ENCODE data around the gene SUMO2.
"Not testable (repeated sequence)": the region's sequence is repeated elsewhere in the genome, so short reads cannot be mapped to it uniquely, and the experiment has no call there.

Gene SUMO2

DNA sequence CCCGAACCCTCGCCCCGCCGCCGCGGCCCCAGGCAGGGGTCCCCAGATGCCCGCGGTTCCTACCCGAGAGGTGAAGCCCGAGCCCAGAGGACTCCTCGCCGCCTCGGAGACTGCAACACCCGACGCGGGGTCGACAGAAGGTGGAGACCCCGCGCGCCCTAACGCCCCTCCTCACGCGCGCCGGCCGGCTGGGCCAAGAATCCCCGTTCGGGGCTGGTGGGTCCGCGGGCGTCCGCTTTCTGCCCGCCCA lies 515 bp downstream of the SUMO2 start:
- peak in 10 of 58 donors; percentile 28 to 55 (median 42) for DNase-seq

DNA sequence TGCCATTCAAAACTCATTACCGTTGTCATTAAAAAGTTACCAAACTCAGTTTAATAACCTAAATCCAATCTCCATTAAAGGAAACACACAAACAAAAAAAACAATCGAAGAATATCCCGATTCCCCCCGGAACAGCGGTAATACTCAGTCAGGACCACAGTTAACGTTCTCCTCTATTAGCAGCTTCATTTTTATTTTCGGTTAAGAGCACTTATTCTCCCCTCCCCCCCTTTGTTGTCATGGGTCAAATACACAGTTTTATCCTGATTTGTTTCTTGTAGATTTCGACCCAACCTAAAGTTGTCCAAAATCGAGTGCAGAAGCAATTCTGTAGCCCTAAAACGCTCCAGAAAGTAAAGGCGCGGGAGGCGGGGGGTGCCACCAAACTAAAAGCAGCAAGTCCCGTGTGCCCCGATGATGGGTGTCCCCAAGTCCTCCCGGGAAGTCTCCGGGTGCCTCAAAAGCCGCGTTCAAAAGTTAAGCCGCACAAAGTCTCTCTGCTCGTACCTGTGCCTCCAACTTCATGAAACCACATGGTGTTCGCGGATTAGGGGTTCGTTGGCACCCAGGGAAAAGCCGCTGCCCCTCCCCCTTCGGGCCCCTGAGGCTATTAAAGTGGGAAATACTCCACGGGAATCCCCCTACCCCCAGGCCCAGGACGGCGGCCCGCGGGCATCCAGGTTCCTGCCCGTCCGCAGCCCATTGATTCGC lies 996 bp downstream of the SUMO2 start:
- peak in 14 of 58 donors; percentile 5 to 44 (median 27) for DNase-seq

DNA sequence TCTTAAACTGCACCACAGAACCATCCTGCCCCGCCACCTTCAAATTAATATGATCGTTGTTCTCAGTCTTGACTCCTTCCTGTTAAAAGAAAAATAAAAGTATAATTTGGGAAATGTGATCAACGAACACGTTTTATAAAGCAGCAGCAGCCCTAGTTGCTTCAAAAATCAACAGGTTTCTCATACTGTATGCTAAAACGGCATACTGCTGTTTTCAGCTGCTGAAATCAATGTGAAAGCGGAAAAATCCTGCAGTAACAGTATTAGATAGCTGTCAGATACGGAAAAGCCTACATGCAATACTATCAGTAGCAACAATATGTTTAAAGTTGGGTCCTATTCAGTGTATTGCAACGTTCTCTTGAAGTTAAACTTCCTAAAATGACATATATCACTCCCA lies 1.6 kb downstream of the SUMO2 start:
- no peak for DNase-seq

- DNase-seq, result no peak
These were observed 4.3 kb downstream of the SUMO2 start for GRCh38 chr17:75178453-75178852.

GRCh38 chr17:75176625-75177024 lies 6.1 kb downstream of the SUMO2 start:
- no peak for DNase-seq

DNA sequence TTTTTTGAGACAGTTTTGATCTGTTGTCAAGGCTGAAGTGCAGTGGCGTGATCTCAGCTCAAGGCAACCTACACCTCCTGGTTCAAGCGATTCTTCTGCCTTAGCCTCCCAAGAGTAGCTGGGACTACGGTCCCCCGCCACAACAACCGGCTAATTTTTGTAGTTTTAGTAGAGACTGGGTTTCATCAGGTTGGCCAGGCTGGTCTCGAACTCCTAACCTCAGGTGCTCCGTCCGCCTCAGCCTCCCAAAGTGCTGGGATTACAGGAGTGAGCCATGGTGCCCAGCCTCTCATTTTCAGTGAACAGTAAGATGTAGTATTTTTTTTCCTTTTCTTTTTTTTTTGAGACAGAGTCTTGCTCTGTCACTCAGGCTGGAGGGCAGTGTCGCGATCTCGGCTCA lies 7.8 kb downstream of the SUMO2 start:
- no peak for DNase-seq

GRCh38 chr17:75173526-75173925 lies 9.2 kb downstream of the SUMO2 start:
- DNase-seq, result no peak

GRCh38 chr17:75168998-75169397 lies 13.8 kb downstream of the SUMO2 start:
- DNase-seq, result no peak

- not testable (repeated sequence) for DNase-seq
These were observed 18.2 kb downstream of the SUMO2 start for GRCh38 chr17:75164606-75165005.

DNA sequence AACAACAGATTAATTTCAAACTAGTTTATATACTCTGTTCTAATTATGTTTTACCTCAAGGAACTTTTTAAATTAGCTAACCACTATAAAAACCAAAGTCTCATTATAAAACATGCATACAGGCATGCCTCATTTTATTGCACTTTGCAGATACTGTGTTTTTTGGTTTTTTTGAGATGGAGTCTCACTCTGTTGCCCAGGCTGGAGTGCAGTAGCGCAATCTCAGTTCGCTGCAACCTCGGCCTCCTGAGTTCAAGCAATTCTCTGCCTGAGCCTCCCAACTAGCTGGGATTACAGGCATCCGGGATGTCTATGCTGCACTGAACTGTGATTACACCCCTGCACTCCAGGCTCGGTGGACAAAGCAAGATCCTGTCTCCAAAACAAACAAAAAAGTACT lies 19.7 kb downstream of the SUMO2 start:
- no peak for DNase-seq

DNA sequence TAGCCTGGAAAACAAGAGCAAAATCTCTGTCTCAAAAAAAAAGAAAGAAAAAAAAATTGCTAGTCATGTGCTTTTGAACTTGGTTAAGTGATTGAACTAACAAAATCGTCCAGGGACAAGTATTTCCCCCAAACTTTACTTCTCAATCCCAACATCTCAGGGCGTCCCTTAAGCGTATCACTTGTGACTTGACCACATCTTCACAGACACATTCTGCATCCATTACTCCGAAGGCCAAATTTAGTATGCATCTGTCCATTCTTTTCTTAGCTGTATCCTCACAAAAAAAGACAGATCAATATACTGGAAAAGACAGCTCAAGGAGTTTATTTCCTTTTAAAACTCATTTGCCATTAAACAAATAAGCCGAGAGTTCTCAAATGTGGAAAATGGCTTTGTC lies 22.5 kb downstream of the SUMO2 start:
- DNase-seq, result no peak

- no peak for DNase-seq
These were observed 23.3 kb downstream of the SUMO2 start for GRCh38 chr17:75159196-75160031.

GRCh38 chr17:75158480-75158879 lies 24.3 kb downstream of the SUMO2 start:
- DNase-seq, result not testable (repeated sequence)

DNA sequence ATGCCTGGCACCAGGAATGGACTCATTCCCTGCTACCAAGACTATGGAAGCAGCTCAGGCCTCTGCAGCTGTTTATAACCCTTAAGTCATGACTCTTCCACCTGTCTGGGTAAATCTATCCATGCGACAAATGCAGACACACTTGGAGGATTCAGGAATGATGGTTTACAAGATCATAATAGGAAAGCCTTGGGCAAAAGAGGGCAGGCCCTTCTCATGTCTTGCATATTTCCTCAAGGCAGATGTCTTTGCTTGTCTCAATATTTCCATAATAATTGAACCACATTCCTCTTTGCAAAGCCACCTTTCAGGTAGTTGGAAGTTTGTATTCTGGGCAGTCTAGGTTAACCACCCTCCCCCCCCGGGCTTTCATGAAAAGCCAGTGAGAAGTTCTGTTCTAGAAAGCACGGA lies 27.6 kb downstream of the SUMO2 start:
- no peak for DNase-seq

DNA sequence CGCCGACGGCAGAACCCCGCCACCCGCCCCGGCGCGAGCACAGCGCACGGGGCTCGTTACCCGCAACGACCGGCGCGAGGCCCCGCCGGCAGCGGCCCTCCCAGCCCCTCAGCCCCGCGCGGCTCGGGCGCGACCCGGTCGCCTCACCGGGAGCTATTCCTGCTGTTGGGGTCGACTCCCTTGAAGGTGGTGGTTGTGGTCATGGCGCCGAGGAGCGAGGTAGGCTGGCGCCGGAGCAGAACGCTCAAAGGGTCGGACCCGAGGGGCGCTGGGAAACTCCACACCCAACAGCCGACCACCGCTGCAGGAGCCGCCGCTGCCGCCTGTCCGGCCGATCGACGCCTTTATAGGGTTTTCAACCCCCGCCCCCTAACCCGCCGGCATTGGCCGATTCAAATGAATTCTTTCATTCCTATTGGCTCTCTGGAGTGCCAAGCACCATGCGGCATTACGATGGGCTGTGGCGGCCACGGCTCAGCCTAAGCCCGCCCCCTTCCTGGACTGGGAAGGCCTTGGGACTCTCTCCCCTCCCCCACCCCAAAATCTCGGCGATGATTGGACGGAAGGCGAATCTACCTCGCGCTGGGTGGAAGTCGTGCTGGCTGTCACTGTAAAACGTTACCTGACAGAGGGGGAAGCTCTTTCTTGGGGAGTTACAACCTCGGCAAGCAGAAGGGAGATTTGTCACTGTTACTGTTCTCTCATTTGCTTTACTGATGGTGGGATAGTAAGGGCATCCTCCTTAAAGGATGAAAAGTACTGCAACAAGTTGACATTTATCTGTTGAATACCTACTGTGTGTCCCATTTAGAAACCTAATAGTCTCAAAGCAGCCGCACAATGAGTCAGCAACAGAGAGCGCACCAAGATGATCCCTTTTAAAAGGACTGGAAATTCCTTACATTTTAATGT lies 28.3 kb downstream of the SUMO2 start, which contains the start of gene JPT1:
Gene JPT1, minus strand, starts transcription at position 318 of the 912 bp plus-strand sequence. Its CDS starts 115 bp downstream, at position 203.
- peak; percentile 84 to 98 (median 95) for DNase-seq

DNA sequence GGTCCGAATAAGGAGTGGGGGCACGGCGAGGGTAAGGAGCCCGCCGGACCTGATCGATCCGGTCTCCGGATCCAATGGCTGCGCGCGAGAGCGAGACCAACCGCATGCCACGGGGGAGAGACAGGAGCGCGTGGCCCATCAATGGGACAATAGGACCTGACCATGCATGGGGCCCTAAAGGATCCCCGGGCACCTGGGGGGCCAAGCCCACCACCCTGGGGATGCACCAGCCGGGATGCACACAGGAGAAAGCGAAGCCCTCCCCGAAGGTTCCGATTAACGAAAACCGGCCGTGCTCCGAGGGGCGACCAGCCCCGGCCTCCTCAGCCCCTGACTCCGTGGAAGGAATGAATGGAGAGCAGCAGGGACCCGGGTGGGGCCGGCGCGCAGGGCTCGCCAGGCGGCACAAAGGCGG lies 29.0 kb downstream of the SUMO2 start:
- DNase-seq, result peak in 12 of 58 donors; percentile 4 to 51 (median 34)

DNA sequence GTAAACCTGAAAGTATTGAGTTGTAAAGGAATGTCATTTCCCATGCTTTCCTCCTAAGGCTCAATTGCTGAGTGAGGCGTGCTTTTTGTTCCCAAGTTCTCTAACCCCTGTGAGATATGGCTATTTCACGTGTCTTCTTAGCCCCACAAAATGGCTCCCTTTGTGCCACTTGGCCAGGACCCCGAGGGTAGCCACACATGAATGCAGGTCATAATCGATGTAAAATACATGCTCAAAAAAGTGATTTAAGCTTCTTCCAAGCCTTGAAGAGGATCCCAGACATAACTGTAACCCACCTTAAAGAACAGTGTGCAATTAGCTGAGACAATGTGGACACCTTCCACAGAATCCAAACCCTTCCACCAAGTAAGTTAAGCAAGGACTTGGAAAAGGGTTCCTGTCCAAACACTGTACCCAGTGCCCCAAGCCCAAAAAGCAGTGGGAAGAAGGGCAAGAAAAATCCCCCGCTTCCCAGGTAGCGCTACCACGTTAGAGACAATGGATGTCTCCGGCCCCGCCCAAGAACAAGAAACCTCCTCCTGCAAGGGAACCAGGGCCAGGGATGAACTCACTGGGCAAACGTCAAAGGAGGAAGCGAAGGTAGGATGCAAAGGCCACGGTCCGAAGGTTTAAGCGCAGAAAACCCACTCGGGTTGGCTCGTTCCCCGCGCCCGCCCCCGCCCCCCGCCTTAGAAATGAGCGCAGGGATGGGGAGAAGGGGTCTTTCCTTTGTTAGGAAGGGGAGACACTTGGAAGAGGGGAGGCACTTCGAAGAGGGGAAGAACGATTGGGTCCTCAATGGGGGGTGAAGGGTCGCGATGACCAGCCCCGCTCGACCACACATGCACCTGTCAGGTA lies 29.6 kb downstream of the SUMO2 start:
- DNase-seq, result peak in 3 of 58 donors; percentile 3 to 42 (median 3)

GRCh38 chr17:75152523-75152921 lies 30.2 kb downstream of the SUMO2 start:
- no peak for DNase-seq

GRCh38 chr17:75151930-75152329 lies 30.8 kb downstream of the SUMO2 start:
- no peak for DNase-seq

DNA sequence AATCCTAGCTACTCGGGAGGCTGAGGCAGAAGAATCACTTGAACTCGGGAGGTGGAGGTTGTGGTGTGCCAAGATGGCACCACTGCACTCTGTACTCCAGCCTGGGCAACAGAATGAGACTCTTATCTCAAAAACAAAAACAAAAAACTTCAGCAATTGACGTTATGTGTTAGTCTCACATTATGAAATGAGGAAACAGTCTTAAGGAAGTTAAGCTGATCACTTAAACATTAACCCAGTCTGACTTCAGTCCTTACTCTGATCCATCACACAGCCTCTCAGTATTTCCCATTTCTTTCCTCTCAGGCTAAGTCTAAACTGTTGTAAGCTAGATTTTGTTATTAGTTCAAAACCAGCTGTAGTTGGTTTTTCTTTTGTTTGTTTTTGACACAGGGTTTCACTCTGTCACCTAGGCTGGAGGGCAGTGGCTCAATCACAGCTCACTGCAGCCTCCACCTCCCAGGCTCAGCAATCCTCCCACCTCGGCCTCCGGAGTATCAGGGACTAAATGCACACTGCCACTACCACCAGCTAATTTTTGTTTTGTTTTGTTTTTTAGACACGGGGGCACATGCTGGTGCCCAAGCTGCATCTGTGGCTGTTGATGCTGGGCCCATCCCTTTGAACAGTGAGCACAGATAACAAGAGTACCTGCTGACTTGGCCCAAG lies 34.7 kb downstream of the SUMO2 start:
- DNase-seq, result no peak

Measured in anterior cingulate cortex (tissue), 58 donors.